ENCODE data around the gene SLC6A6. TPM values are rescaled to one million over a fixed set of nuclear protein-coding genes. Genes with fewer than 3 reads are reported as not detected.

SLC6A6 gene
- total RNA-seq, 2 donors from 2014 or later: 81.5 to 85.9 TPM

- no peak overlapping the region for H3K4me3 ChIP-seq
- H3K9me3 ChIP-seq: no peaks in the 10 kb centered on the region
- peaks cover 26% of the 10 kb centered on the region for H3K36me3 ChIP-seq
- TF ChIP-seq, protein P1, sequence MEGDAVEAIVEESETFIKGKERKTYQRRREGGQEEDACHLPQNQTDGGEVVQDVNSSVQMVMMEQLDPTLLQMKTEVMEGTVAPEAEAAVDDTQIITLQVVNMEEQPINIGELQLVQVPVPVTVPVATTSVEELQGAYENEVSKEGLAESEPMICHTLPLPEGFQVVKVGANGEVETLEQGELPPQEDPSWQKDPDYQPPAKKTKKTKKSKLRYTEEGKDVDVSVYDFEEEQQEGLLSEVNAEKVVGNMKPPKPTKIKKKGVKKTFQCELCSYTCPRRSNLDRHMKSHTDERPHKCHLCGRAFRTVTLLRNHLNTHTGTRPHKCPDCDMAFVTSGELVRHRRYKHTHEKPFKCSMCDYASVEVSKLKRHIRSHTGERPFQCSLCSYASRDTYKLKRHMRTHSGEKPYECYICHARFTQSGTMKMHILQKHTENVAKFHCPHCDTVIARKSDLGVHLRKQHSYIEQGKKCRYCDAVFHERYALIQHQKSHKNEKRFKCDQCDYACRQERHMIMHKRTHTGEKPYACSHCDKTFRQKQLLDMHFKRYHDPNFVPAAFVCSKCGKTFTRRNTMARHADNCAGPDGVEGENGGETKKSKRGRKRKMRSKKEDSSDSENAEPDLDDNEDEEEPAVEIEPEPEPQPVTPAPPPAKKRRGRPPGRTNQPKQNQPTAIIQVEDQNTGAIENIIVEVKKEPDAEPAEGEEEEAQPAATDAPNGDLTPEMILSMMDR (IDR thresholded peaks at IDR 0.05): no peak
- no peak for DNase-seq (ENCODE audit: low spot score)
- no peak overlapping the region for H3K27ac ChIP-seq
- no peaks in the 10 kb centered on the region for H3K27me3 ChIP-seq
- H3K4me1 ChIP-seq: peaks cover 0 to 12% of the 10 kb centered on the region in 2 donors
Observed at GRCh38 chr3:14471690-14472089, 69.3 kb downstream of the SLC6A6 start.

GRCh38 chr3:14472471-14473351, 70.3 kb downstream of the SLC6A6 start:
- Histone ChIP-seq H3K4me1 (peaks cover 0 to 12% of the 10 kb centered on the region in 2 donors), H3K9me3 (no peaks in the 10 kb centered on the region), H3K36me3 (peaks cover 25% of the 10 kb centered on the region), H3K27me3 (no peaks in the 10 kb centered on the region), H3K27ac (no peak overlapping the region), H3K4me3 (no peak overlapping the region)
- no peak for DNase-seq (ENCODE audit: low spot score)
- TF ChIP-seq, protein P1 (IDR thresholded peaks at IDR 0.05): no peak

DNA sequence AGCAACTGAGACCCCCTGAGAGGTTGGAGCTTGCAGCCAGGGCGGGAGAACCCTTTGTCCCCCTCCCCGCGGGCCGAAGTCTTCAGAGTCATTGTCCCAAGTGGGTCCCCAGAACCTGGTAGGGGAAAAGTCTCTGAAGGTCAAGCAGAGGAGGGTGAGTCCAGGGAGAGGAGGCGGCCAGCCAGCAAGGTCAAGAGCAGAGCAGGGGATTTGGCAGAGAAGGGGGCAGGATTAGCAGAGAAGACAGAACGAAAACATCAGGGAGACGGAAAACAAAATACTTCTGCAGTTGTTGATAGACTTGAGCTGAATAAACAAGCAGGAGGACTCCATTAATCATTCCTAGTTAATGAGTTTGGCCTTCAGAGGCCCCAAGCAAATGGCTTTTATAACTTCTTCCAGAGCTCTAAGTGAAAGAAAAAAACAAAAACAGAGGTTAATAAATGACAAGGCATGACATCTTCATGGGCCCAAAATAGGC, 71.0 kb downstream of the SLC6A6 start:
- DNase-seq (ENCODE audit: low spot score): no peak
- no peaks in the 10 kb centered on the region for H3K27me3 ChIP-seq
- peaks cover 0 to 12% of the 10 kb centered on the region in 2 donors for H3K4me1 ChIP-seq
- TF ChIP-seq, protein P1 (IDR thresholded peaks at IDR 0.05): no peak
- H3K9me3 ChIP-seq: no peaks in the 10 kb centered on the region
- no peak overlapping the region for H3K27ac ChIP-seq
- peaks cover 28% of the 10 kb centered on the region for H3K36me3 ChIP-seq
- no peak overlapping the region for H3K4me3 ChIP-seq

GRCh38 chr3:14474363-14475081, 72.1 kb downstream of the SLC6A6 start:
- Histone ChIP-seq H3K4me1 (peaks cover 0 to 18% of the 10 kb centered on the region in 2 donors), H3K27ac (no peak overlapping the region), H3K36me3 (peaks cover 33% of the 10 kb centered on the region), H3K9me3 (no peaks in the 10 kb centered on the region), H3K27me3 (no peaks in the 10 kb centered on the region), H3K4me3 (no peak overlapping the region)
- no peak for DNase-seq (ENCODE audit: low spot score)
- TF ChIP-seq, protein P1 (IDR thresholded peaks at IDR 0.05): no peak

DNA sequence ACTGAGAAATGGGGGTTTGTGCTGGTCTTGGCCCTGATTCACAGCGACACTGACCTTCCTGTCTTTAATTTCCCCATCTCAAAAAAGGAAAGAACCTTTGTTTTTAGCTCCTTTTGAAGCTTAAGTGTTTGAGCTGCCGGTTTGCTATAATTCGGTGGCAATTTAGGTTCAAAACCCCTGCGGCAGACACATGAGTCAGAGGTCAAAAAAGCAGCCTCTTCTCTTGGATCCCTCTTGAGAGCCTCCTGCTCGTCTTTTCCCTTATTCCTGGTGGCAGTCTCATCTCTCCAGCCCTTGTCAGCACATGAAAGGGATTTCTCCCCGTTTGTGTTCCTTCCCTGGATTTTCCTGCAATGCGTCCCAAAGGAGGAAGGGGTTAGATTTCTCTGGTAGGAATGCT, 73.2 kb downstream of the SLC6A6 start:
- H3K4me3 ChIP-seq: no peak overlapping the region
- no peaks in the 10 kb centered on the region for H3K9me3 ChIP-seq
- no peak for DNase-seq (ENCODE audit: low spot score)
- TF ChIP-seq, protein P1 (IDR thresholded peaks at IDR 0.05): no peak
- peaks cover 0 to 28% of the 10 kb centered on the region in 2 donors for H3K4me1 ChIP-seq
- H3K27ac ChIP-seq: no peak overlapping the region
- H3K36me3 ChIP-seq: peaks cover 36% of the 10 kb centered on the region
- no peaks in the 10 kb centered on the region for H3K27me3 ChIP-seq

Data from right atrium auricular region (tissue), 2 donors.